SK-N-SH (cell line): ENCODE data around the gene PPP6R2.

ENCODE experiments used
- POLR2AphosphoS5 ChIP-seq: IDR thresholded peaks from 2 replicates; pipeline ENCODE4 v1.6.1; 2012; ENCODE audit warnings: low read depth, low read length
- USF2 ChIP-seq: fragments of 150-350 bp; IDR thresholded peaks from 2 replicates; pipeline ENCODE4 v1.6.1; 2017; ENCODE audit warnings: antibody characterized with exemption, low read length, low read depth, borderline replicate concordance
- TF ChIP-seq, protein P1 (sequence below): fragments of 200-600 bp; sonication (generic); IDR thresholded peaks from 2 replicates; pipeline ENCODE4 v1.6.1; 2017; ENCODE audit warnings: antibody characterized with exemption, mild to moderate bottlenecking, moderate library complexity

DNA sequence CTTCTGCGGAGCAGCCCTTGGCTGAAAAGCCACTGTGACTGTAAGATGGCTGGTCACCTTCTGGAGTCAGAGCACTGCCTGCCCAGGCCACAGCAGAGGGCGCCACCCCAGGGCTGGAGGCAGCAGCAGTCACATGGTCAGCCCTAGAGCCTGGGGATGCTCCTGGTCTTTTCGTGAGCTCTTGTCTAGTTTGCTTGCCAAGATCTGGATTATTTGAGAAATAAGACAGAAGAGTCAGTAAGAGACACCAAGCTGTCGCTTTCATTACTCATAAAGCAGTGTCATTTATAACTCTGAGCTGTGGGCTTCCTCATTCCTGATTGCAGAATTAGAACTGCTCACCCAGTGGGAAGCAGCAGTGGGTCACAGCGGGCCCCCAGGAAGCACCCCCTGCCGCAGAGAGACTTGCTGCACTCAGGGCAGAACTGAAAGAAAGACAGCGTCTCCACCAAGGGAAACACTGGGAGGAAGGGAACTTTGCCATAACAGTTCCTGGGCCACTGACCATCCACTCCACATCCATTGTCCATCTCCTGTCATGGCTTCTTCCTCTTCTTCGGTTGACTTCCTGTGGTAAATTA, 56.7 kb downstream of the PPP6R2 start:
- TF ChIP-seq, protein P1, sequence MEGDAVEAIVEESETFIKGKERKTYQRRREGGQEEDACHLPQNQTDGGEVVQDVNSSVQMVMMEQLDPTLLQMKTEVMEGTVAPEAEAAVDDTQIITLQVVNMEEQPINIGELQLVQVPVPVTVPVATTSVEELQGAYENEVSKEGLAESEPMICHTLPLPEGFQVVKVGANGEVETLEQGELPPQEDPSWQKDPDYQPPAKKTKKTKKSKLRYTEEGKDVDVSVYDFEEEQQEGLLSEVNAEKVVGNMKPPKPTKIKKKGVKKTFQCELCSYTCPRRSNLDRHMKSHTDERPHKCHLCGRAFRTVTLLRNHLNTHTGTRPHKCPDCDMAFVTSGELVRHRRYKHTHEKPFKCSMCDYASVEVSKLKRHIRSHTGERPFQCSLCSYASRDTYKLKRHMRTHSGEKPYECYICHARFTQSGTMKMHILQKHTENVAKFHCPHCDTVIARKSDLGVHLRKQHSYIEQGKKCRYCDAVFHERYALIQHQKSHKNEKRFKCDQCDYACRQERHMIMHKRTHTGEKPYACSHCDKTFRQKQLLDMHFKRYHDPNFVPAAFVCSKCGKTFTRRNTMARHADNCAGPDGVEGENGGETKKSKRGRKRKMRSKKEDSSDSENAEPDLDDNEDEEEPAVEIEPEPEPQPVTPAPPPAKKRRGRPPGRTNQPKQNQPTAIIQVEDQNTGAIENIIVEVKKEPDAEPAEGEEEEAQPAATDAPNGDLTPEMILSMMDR, result peak; percentile 49
- TF ChIP-seq USF2, result no peak
- TF ChIP-seq POLR2AphosphoS5, result no peak
